Esophagus squamous epithelium (tissue), 5 donors: Measurements from ENCODE around the gene ELK3. TPM values are rescaled to one million over a fixed set of nuclear protein-coding genes. Genes with fewer than 3 reads are reported as not detected.

Source experiments
- DNase-seq: peaks from one replicate; lab custom pipeline; 2025; lab: John Stamatoyannopoulos, UW
- H3K27ac ChIP-seq, 4 donors: fragments of 200-600 bp; sonication (generic); one replicate each; pipeline ENCODE4 v1.5.1; 2016 to 2019; ENCODE audit warnings: mild to moderate bottlenecking in 1 of 4
- H3K27me3 ChIP-seq, 4 donors: fragments of 200-600 bp; sonication (generic); 1 replicate in 3 of 4; 2 replicates in 1 of 4; pipeline versions ENCODE4 v1.5.1 to v1.6.0; 2017 to 2021; ENCODE audit warnings: antibody characterized with exemption in 1 of 4
- H3K36me3 ChIP-seq, 3 donors: fragments of 200-600 bp; sonication (generic); one replicate each; pipeline ENCODE4 v1.5.1; 2016 to 2019
- H3K4me1 ChIP-seq, 3 donors: fragments of 200-600 bp; sonication (generic); one replicate each; pipeline ENCODE4 v1.5.1; 2017 to 2019
- H3K4me3 ChIP-seq, 4 donors: fragments of 200-600 bp; sonication (generic); 1 replicate in 3 of 4; 2 replicates in 1 of 4; pipeline ENCODE4 v1.5.1; 2016 to 2019; ENCODE audit warnings: mild to moderate bottlenecking in 2 of 4, moderate library complexity in 1 of 4
- H3K9me3 ChIP-seq, 3 donors: fragments of 200-600 bp; sonication (generic); one replicate each; pipeline ENCODE4 v1.5.1; 2016 to 2019
- CTCF ChIP-seq, 6 experiments: fragments of 450-650 bp in 4 of 6; fragments of 200-600 bp in 2 of 6; sonication (generic) in 2 of 6; IDR thresholded peaks; one replicate each; pipeline ENCODE4 v1.5.1; 2016 to 2019; ENCODE audit warnings: antibody characterized with exemption in 6 of 6, mild to moderate bottlenecking in 4 of 6, moderate library complexity in 4 of 6
- POLR2A ChIP-seq, 4 donors: fragments of 450-650 bp; IDR thresholded peaks; one replicate each; pipeline ENCODE4 v1.6.1; 2017; ENCODE audit warnings: antibody characterized with exemption in 4 of 4, mild to moderate bottlenecking in 4 of 4, moderate library complexity in 3 of 4
- WGBS, 2 donors: methylation state at CpG; one replicate each; pipeline ENCODE4 v1.1.5; 2018; 5-methylcytosine and 5-hydroxymethylcytosine counted together
- intact Hi-C: fragments of 100-400 bp; cut with DNase I; formaldehyde crosslinking; loops from one replicate; pipeline ENCODE4 v1.15.0; 2022
- total RNA-seq, 4 donors: library from RNA; depleted of rRNA; stranded (reverse); fragments of >200 nt; gene quantifications; one replicate each; pipeline ENCODE4 v1.1.0, GENCODE V29; 2016
- donor health status: DM: yes; HTN: yes; CAD: no.

The ELK3 gene
- total RNA-seq, 4 donors from 2014 or later: 24.8 to 44.0 (median 34.8) TPM

GRCh38 chr12:96236221-96236822, 42.1 kb downstream of the ELK3 start:
- peaks cover 42 to 90% (median 71%) of the 10 kb centered on the region in 3 donors for H3K4me1 ChIP-seq
- H3K4me3 ChIP-seq: no peak overlapping the region
- 62 to 76% methylated on average over 16 to 17 of the region's 18 CpGs for WGBS, 2 donors

GRCh38 chr12:96237035-96237434, 42.9 kb downstream of the ELK3 start:
- Histone ChIP-seq H3K4me3 (no peak overlapping the region), H3K9me3 (no peaks in the 10 kb centered on the region), H3K27ac (peak overlapping the region; percentile 68 to 95 (median 84)), H3K36me3 (peaks cover 0 to 50% (median 0%) of the 10 kb centered on the region in 3 donors), H3K4me1 (peaks cover 42 to 97% (median 75%) of the 10 kb centered on the region in 3 donors), H3K27me3 (no peaks in the 10 kb centered on the region)
- 84 to 93% methylated on average over 4 to 6 of the region's 7 CpGs for WGBS, 2 donors
- TF ChIP-seq POLR2A (IDR thresholded peaks at IDR 0.05): no peak
- TF ChIP-seq CTCF (IDR thresholded peaks at IDR 0.05): no peak
- intact Hi-C loops: no loop called here
- DNase-seq: no peak

More at GRCh38 chr12:96236221-96236822, 42.1 kb downstream of the ELK3 start:
- Histone ChIP-seq H3K9me3 (no peaks in the 10 kb centered on the region), H3K27ac (peak overlapping the region; percentile 68 to 95 (median 84)), H3K27me3 (no peaks in the 10 kb centered on the region), H3K36me3 (peaks cover 0 to 50% (median 4%) of the 10 kb centered on the region in 3 donors)
- no peak for TF ChIP-seq CTCF (IDR thresholded peaks at IDR 0.05)
- TF ChIP-seq POLR2A (IDR thresholded peaks at IDR 0.05): no peak
- DNase-seq: no peak
- intact Hi-C loops: no loop called here

GRCh38 chr12:96237465-96238077, 43.4 kb downstream of the ELK3 start:
- DNase-seq: no peak
- intact Hi-C loops: no loop called here
- Histone ChIP-seq H3K4me1 (peaks cover 42 to 100% (median 79%) of the 10 kb centered on the region in 3 donors), H3K4me3 (peak overlapping the region in 1 of 4 donors; percentile 24), H3K9me3 (no peaks in the 10 kb centered on the region), H3K27me3 (no peaks in the 10 kb centered on the region), H3K27ac (peak overlapping the region; percentile 68 to 95 (median 84)), H3K36me3 (peaks cover 0 to 55% (median 0%) of the 10 kb centered on the region in 3 donors)
- TF ChIP-seq CTCF (IDR thresholded peaks at IDR 0.05): no peak
- no peak for TF ChIP-seq POLR2A (IDR thresholded peaks at IDR 0.05)
- 21 to 44% methylated on average over 8 to 9 of the region's 9 CpGs for WGBS, 2 donors

GRCh38 chr12:96238336-96239047, 44.3 kb downstream of the ELK3 start:
- peaks cover 0 to 63% (median 0%) of the 10 kb centered on the region in 3 donors for H3K36me3 ChIP-seq
- 37 to 55% methylated on average over 3 to 7 of the region's 13 CpGs for WGBS, 2 donors
- no peak for DNase-seq
- no peaks in the 10 kb centered on the region for H3K9me3 ChIP-seq
- TF ChIP-seq POLR2A (IDR thresholded peaks at IDR 0.05): no peak
- TF ChIP-seq CTCF (IDR thresholded peaks at IDR 0.05): no peak
- H3K4me3 ChIP-seq: no peak overlapping the region
- intact Hi-C loops: no loop called here
- peaks cover 40 to 98% (median 78%) of the 10 kb centered on the region in 3 donors for H3K4me1 ChIP-seq
- H3K27ac ChIP-seq: peak overlapping the region; percentile 68 to 95 (median 84)
- no peaks in the 10 kb centered on the region for H3K27me3 ChIP-seq
